Muscle layer of duodenum (tissue), 2 donors: ENCODE results near the gene AATF.

Experiments
- H3K27ac ChIP-seq: one replicate; pipeline ENCODE4 v1.7.0; 2013; ENCODE audit warnings: mild to moderate bottlenecking, low read length
- H3K27me3 ChIP-seq: one replicate; pipeline ENCODE4 v1.7.0; 2013; ENCODE audit warnings: low read depth, mild to moderate bottlenecking, control low read depth, low read length
- H3K36me3 ChIP-seq, 2 donors: one replicate each; pipeline ENCODE4 v1.7.0; 2013; ENCODE audit warnings: low read length in 2 of 2, control low read depth in 1 of 2, mild to moderate bottlenecking in 1 of 2; ENCODE audit not compliant: insufficient read depth in 2 of 2, control insufficient read depth in 1 of 2
- H3K4me1 ChIP-seq, 2 donors: one replicate each; pipeline ENCODE4 v1.7.0; 2013; ENCODE audit warnings: low read length in 2 of 2, mild to moderate bottlenecking in 2 of 2, control low read depth in 1 of 2, moderate library complexity in 1 of 2; ENCODE audit not compliant: insufficient read depth in 2 of 2, control insufficient read depth in 1 of 2
- H3K4me3 ChIP-seq, 2 donors: one replicate each; pipeline ENCODE4 v1.7.0; 2013; ENCODE audit warnings: low read length in 2 of 2, low read depth in 1 of 2, mild to moderate bottlenecking in 1 of 2
- H3K9me3 ChIP-seq, 2 donors: one replicate each; pipeline ENCODE4 v1.7.0; 2013; ENCODE audit warnings: low read length in 2 of 2, control low read depth in 1 of 2, mild to moderate bottlenecking in 1 of 2; ENCODE audit not compliant: control insufficient read depth in 1 of 2
- donor health status: healthy.

The AATF gene

GRCh38 chr17:37037590-37038155, 88.9 kb downstream of the AATF start:
- Histone ChIP-seq H3K4me3 (no peak overlapping the region), H3K36me3 (peaks cover 0 to 7% of the 10 kb centered on the region in 2 donors), H3K27me3 (no peaks in the 10 kb centered on the region), H3K4me1 (no peaks in the 10 kb centered on the region), H3K27ac (no peak overlapping the region), H3K9me3 (no peaks in the 10 kb centered on the region)

GRCh38 chr17:37039269-37039668, 90.5 kb downstream of the AATF start:
- no peaks in the 10 kb centered on the region for H3K9me3 ChIP-seq
- no peak overlapping the region for H3K4me3 ChIP-seq
- H3K36me3 ChIP-seq, result peaks cover 5 to 10% of the 10 kb centered on the region in 2 donors
- H3K4me1 ChIP-seq, result no peaks in the 10 kb centered on the region
- no peak overlapping the region for H3K27ac ChIP-seq
- no peaks in the 10 kb centered on the region for H3K27me3 ChIP-seq

- no peak overlapping the region for H3K4me3 ChIP-seq
- no peaks in the 10 kb centered on the region for H3K4me1 ChIP-seq
- H3K36me3 ChIP-seq, result peaks cover 5 to 10% of the 10 kb centered on the region in 2 donors
- no peaks in the 10 kb centered on the region for H3K27me3 ChIP-seq
- H3K9me3 ChIP-seq, result no peaks in the 10 kb centered on the region
- no peak overlapping the region for H3K27ac ChIP-seq
These were observed 93.2 kb downstream of the AATF start for GRCh38 chr17:37041932-37042331.

GRCh38 chr17:37043201-37043600, 94.4 kb downstream of the AATF start:
- Histone ChIP-seq H3K36me3 (peaks cover 4 to 5% of the 10 kb centered on the region in 2 donors), H3K27me3 (no peaks in the 10 kb centered on the region), H3K4me3 (no peak overlapping the region), H3K4me1 (no peaks in the 10 kb centered on the region), H3K9me3 (no peaks in the 10 kb centered on the region), H3K27ac (no peak overlapping the region)

GRCh38 chr17:37045351-37045922, 96.7 kb downstream of the AATF start:
- no peaks in the 10 kb centered on the region for H3K9me3 ChIP-seq
- no peak overlapping the region for H3K4me3 ChIP-seq
- no peaks in the 10 kb centered on the region for H3K27me3 ChIP-seq
- H3K36me3 ChIP-seq, result peaks cover 6 to 10% of the 10 kb centered on the region in 2 donors
- H3K4me1 ChIP-seq, result no peaks in the 10 kb centered on the region
- no peak overlapping the region for H3K27ac ChIP-seq

GRCh38 chr17:37047631-37048104, 98.9 kb downstream of the AATF start:
- Histone ChIP-seq H3K27ac (no peak overlapping the region), H3K9me3 (no peaks in the 10 kb centered on the region), H3K4me3 (no peak overlapping the region), H3K36me3 (peaks cover 16 to 17% of the 10 kb centered on the region in 2 donors), H3K4me1 (peaks cover 0 to under 1% of the 10 kb centered on the region in 2 donors), H3K27me3 (no peaks in the 10 kb centered on the region)

- Histone ChIP-seq H3K36me3 (peaks cover 11 to 15% of the 10 kb centered on the region in 2 donors), H3K4me3 (no peak overlapping the region), H3K4me1 (peaks cover 0 to 3% of the 10 kb centered on the region in 2 donors), H3K27me3 (no peaks in the 10 kb centered on the region), H3K27ac (no peak overlapping the region), H3K9me3 (no peaks in the 10 kb centered on the region)
These were observed 100.1 kb downstream of the AATF start for GRCh38 chr17:37048811-37049210.

GRCh38 chr17:37050920-37051319, 102.2 kb downstream of the AATF start:
- Histone ChIP-seq H3K27me3 (no peaks in the 10 kb centered on the region), H3K36me3 (peaks cover 19% of the 10 kb centered on the region in 2 donors), H3K9me3 (no peaks in the 10 kb centered on the region), H3K4me1 (peaks cover 0 to 3% of the 10 kb centered on the region in 2 donors), H3K4me3 (no peak overlapping the region), H3K27ac (no peak overlapping the region)

GRCh38 chr17:37051381-37051780, 102.6 kb downstream of the AATF start:
- no peaks in the 10 kb centered on the region for H3K9me3 ChIP-seq
- peaks cover 19 to 21% of the 10 kb centered on the region in 2 donors for H3K36me3 ChIP-seq
- H3K4me1 ChIP-seq, result peaks cover 0 to 3% of the 10 kb centered on the region in 2 donors
- no peaks in the 10 kb centered on the region for H3K27me3 ChIP-seq
- H3K27ac ChIP-seq, result no peak overlapping the region
- no peak overlapping the region for H3K4me3 ChIP-seq

- Histone ChIP-seq H3K27me3 (no peaks in the 10 kb centered on the region), H3K36me3 (peaks cover 21 to 26% of the 10 kb centered on the region in 2 donors), H3K27ac (no peak overlapping the region), H3K4me1 (peaks cover 0 to 3% of the 10 kb centered on the region in 2 donors), H3K4me3 (no peak overlapping the region), H3K9me3 (no peaks in the 10 kb centered on the region)
These were observed 103.1 kb downstream of the AATF start for GRCh38 chr17:37051833-37052232.

- Histone ChIP-seq H3K27me3 (no peaks in the 10 kb centered on the region), H3K4me1 (peaks cover 0 to 3% of the 10 kb centered on the region in 2 donors), H3K9me3 (no peaks in the 10 kb centered on the region), H3K27ac (no peak overlapping the region), H3K4me3 (no peak overlapping the region), H3K36me3 (peaks cover 23 to 29% of the 10 kb centered on the region in 2 donors)
These were observed 103.7 kb downstream of the AATF start for GRCh38 chr17:37052450-37052849.

GRCh38 chr17:37054894-37055293, 106.1 kb downstream of the AATF start:
- H3K9me3 ChIP-seq, result no peaks in the 10 kb centered on the region
- no peak overlapping the region for H3K4me3 ChIP-seq
- peaks cover 0 to 3% of the 10 kb centered on the region in 2 donors for H3K4me1 ChIP-seq
- no peaks in the 10 kb centered on the region for H3K27me3 ChIP-seq
- no peak overlapping the region for H3K27ac ChIP-seq
- H3K36me3 ChIP-seq, result peaks cover 17 to 29% of the 10 kb centered on the region in 2 donors
